Mucosa of descending colon (tissue), 3 donors: ENCODE results near the gene BMAL1. TPM values are rescaled to one million over a fixed set of nuclear protein-coding genes. Genes with fewer than 3 reads are reported as not detected.
A peak's percentile ranks its signal among the peaks of the same experiment; 100 is the strongest.
"Not testable (repeated sequence)": the region's sequence is repeated elsewhere in the genome, so short reads cannot be mapped to it uniquely, and the experiment has no call there.

ENCODE experiments used
- ATAC-seq: fragments of 200-7000 bp; cut with Tn5 transposase; one replicate; pipeline ENCODE4 v1.9.1; 2020; ENCODE audit warnings: mild to moderate bottlenecking, moderate library complexity
- DNase-seq, 3 donors: peaks; one replicate each; pipeline ENCODE4 v3.0.0-alpha.2; 2020
- H3K36me3 ChIP-seq: fragments of 200-600 bp; one replicate; pipeline ENCODE4 v1.8.0; 2021; ENCODE audit warnings: low read depth, mild to moderate bottlenecking
- H3K4me1 ChIP-seq: fragments of 200-600 bp; one replicate; pipeline ENCODE4 v1.8.0; 2021; ENCODE audit warnings: low read depth, mild to moderate bottlenecking
- H3K4me3 ChIP-seq: fragments of 200-600 bp; one replicate; pipeline ENCODE4 v1.8.0; 2021; ENCODE audit warnings: mild to moderate bottlenecking
- H3K9me3 ChIP-seq: fragments of 200-600 bp; one replicate; pipeline ENCODE4 v1.8.0; 2021; ENCODE audit warnings: mild to moderate bottlenecking
- intact Hi-C, 2 donors: fragments of 100-400 bp; cut with DNase I in 1 of 2; cut with micrococcal nuclease in 1 of 2; formaldehyde crosslinking; loops; one replicate each; pipeline versions ENCODE4 v1.11.0 to v1.11.1; 2022; cut with DNase I, micrococcal nuclease
- total RNA-seq, 3 donors: library from RNA; stranded (reverse); fragmentation: NEBNext Ultra II Directional in 2 of 3; extraction: Animal tissue kit (Norgen Biotek cat#: 25700) in 2 of 3; gene quantifications; one replicate each; pipeline versions ENCODE4 v1.2.1 to v1.2.4, GENCODE V29; 2021 to 2023
- TF ChIP-seq, protein P1 (sequence below): fragments of 200-600 bp; IDR thresholded peaks from one replicate; pipeline ENCODE4 v1.8.0; 2022; ENCODE audit warnings: antibody characterized with exemption, mild to moderate bottlenecking
- donor health status: DM: no; HTN: no; CAD: no; lungs with moderate emphysema.
- donor health status: DM: no; HTN: no; CAD: no.
- donor health status: DM: no; HTN: yes; CAD: no.

BMAL1 gene
- total RNA-seq, 3 donors from 2014 or later = 26.6 to 40.1 (median 29.8) TPM

DNA sequence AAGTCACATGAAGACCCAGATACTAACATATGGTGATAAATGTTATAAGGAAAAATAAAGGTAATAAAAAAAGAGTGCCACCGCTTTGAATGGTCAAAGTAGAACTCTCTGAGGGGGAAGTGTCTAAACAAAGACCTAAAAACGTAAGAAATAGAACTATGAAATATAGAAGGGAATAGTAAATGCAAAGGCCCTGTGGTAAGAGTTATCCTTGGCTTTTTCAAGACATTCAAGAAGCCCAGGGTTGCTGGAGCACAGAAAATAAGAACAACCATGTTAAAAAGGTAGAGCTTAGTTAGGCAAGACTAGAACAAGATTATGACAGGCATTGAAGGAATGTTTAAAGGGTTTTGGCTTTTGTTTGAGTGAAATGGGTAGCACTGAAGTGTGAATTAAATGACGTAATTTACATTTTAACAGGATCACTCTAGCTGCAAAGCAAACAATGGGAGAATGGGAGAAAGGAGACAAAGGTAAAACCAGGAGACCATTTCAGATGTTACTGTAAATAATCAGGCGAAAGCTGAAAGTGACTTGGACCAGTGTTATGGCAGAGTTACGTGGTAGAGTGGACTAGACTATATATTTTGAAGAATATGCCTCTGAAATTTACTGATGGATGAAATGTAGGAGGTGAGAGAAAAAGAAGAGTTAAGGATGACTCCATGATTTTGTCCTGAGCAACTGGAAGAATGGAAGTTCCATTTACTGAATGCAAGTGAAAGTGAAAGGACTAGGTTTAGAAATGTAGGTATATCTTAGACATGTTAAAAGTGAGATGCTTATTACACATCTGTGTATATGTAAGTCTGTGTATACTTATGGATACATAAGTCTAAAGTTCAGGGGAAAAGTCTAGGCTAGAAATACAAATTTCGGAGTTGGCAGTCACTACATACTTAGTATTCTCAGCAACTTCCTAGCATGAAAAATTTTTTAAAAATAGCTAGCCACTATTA is 156.9 kb downstream of the BMAL1 start:
- intact Hi-C loops = no loop called here
- peaks cover 7% of the 10 kb centered on the region for H3K4me1 ChIP-seq
- TF ChIP-seq, protein P1, sequence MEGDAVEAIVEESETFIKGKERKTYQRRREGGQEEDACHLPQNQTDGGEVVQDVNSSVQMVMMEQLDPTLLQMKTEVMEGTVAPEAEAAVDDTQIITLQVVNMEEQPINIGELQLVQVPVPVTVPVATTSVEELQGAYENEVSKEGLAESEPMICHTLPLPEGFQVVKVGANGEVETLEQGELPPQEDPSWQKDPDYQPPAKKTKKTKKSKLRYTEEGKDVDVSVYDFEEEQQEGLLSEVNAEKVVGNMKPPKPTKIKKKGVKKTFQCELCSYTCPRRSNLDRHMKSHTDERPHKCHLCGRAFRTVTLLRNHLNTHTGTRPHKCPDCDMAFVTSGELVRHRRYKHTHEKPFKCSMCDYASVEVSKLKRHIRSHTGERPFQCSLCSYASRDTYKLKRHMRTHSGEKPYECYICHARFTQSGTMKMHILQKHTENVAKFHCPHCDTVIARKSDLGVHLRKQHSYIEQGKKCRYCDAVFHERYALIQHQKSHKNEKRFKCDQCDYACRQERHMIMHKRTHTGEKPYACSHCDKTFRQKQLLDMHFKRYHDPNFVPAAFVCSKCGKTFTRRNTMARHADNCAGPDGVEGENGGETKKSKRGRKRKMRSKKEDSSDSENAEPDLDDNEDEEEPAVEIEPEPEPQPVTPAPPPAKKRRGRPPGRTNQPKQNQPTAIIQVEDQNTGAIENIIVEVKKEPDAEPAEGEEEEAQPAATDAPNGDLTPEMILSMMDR = no peak
- ATAC-seq = peak; percentile 55
- no peaks in the 10 kb centered on the region for H3K36me3 ChIP-seq
- no peak for DNase-seq
- no peak overlapping the region for H3K4me3 ChIP-seq
- no peaks in the 10 kb centered on the region for H3K9me3 ChIP-seq

DNA sequence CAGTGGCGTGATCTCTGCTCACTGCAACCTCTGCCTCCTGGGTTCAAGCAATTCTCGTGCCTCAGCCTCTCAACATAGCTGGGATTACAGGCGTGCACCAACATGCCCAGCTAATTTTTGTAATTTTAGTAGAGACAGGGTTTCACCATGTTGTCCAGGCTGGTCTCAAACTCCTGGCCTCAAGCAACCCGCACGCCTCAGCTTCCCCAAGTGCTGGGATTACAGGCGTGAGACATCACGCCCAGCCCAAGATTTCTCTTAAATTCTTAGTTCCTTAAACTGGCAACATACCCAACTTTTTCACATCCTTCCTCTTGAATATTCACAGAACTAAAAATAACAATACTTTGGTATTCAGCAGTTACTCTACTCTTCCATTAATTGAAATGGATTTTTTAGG is 159.2 kb downstream of the BMAL1 start:
- H3K9me3 ChIP-seq, H3K4me3 ChIP-seq, H3K36me3 ChIP-seq, ATAC-seq, DNase-seq, intact Hi-C loops: not testable (repeated sequence)
- peaks cover 13% of the 10 kb centered on the region for H3K4me1 ChIP-seq

Other genes starting within 250 kb of the BMAL1 start
- gene BTBD10, start 185.4 kb downstream of the BMAL1 start, total RNA-seq = 10 to 100 TPM; 28.2 to 37.8 (median 29.5) TPM
- gene PTH, start 218.2 kb downstream of the BMAL1 start, total RNA-seq = not detected